PFSK-1 (cell line): ENCODE measurements around the gene TAF4.

Source experiments
- FOXP2 ChIP-seq: optimal IDR thresholded peaks from 2 replicates; pipeline ENCODE3; 2011; ENCODE audit warnings: borderline replicate concordance, control low read depth, inconsistent platforms; ENCODE audit not compliant: insufficient read depth; ENCODE audit errors: extremely low read length, extremely low read depth
- POLR2AphosphoS5 ChIP-seq: IDR thresholded peaks from 2 replicates; pipeline ENCODE4 v1.6.1; 2012; ENCODE audit warnings: low read depth, mild to moderate bottlenecking, control low read depth, low read length, moderate library complexity
- REST ChIP-seq, 2 experiments: IDR thresholded peaks; 2 replicates each; pipeline versions ENCODE4 v1.6.1 to v1.8.0; 2011 to 2012; ENCODE audit warnings: low read depth in 2 of 2, low read length in 2 of 2, control low read depth in 1 of 2, inconsistent platforms in 1 of 2, mild to moderate bottlenecking in 1 of 2, moderate library complexity in 1 of 2; ENCODE audit not compliant: insufficient read depth in 1 of 2
- SIN3A ChIP-seq: IDR thresholded peaks from 2 replicates; pipeline ENCODE4 v1.6.1; 2012; ENCODE audit warnings: mild to moderate bottlenecking, low read length, moderate library complexity, borderline replicate concordance; ENCODE audit not compliant: insufficient read depth
- TAF1 ChIP-seq: IDR thresholded peaks from 2 replicates; pipeline ENCODE4 v1.6.1; 2012; ENCODE audit warnings: low read length, control low read depth, borderline replicate concordance; ENCODE audit not compliant: insufficient read depth

Gene TAF4

GRCh38 chr20:61956396-61957342, 109.0 kb downstream of the TAF4 start:
- TF ChIP-seq TAF1: no peak
- no peak for TF ChIP-seq SIN3A
- TF ChIP-seq REST (IDR thresholded peaks at IDR 0.05; ENCODE audit: insufficient read depth in 1 of 2, low read depth in 2 of 2, low read length in 2 of 2): no peak
- no peak for TF ChIP-seq POLR2AphosphoS5
- no peak for TF ChIP-seq FOXP2

- TF ChIP-seq FOXP2 (no peak), SIN3A (no peak), REST (IDR thresholded peaks at IDR 0.05; ENCODE audit: insufficient read depth in 1 of 2, low read depth in 2 of 2, low read length in 2 of 2) (no peak), TAF1 (no peak), POLR2AphosphoS5 (no peak)
Observed at GRCh38 chr20:61955668-61956395, 109.8 kb downstream of the TAF4 start.

GRCh38 chr20:61954276-61955021, 111.2 kb downstream of the TAF4 start:
- TF ChIP-seq TAF1 (no peak), FOXP2 (no peak), SIN3A (no peak), REST (IDR thresholded peaks at IDR 0.05; ENCODE audit: insufficient read depth in 1 of 2, low read depth in 2 of 2, low read length in 2 of 2) (no peak), POLR2AphosphoS5 (no peak)

GRCh38 chr20:61953037-61954021, 112.4 kb downstream of the TAF4 start:
- TF ChIP-seq REST (IDR thresholded peaks at IDR 0.05; ENCODE audit: insufficient read depth in 1 of 2, low read depth in 2 of 2, low read length in 2 of 2) (no peak; a peak in 1 of 4 replicates), TAF1 (no peak), FOXP2 (no peak), SIN3A (no peak)
